Measurements from ENCODE around the gene HLTF.

Gene HLTF

DNA sequence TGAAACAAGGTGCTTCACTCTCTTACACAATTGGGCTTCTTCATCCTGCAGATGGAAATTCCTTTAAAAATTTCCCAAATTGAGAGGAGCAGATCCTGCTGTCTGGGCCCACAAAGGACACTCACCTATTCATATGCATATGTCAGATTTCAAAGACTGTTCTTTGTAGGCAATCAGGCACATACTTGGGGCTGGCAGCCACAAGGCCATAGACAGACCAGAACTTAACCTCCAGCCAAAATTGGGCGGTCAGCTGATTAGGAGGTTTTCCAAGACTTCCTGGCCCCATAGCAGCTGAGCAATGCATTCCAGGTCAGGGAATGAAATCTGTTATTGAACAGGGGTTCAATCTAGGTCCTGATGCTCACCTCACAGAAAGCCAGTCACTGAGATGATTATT is 28.1 kb upstream of the HLTF start:
- ChIA-PET CTCF (interaction anchor here (0.7 to 0.8 kb wide), 2 partner anchors 28 to 159 kb away, joined by 3 to 4 read pairs; no protein-coding TSS in a partner anchor), POLR2A (no interaction called here)
- H3K9me3 ChIP-seq (ENCODE audit: control insufficient read depth, insufficient read depth, low read depth, low read length) = no peaks in the 10 kb centered on the region
- H3K36me3 ChIP-seq (ENCODE audit: control insufficient read depth in 2 of 2, insufficient read depth in 1 of 2, low read length in 2 of 2) = no peaks in the 10 kb centered on the region
- H3K4me3 ChIP-seq (ENCODE audit: low read depth, low read length) = no peak overlapping the region
- no peak overlapping the region for H3K27ac ChIP-seq (ENCODE audit: extremely low read depth, low read depth, low read length)
- H3K4me1 ChIP-seq (ENCODE audit: control insufficient read depth, insufficient read depth, low read length) = no peaks in the 10 kb centered on the region
- no peak for TF ChIP-seq ZNF350 (tag by site-specific recombination; IDR thresholded peaks at IDR 0.05)
- no peak for TF ChIP-seq ZNF658 (tag by site-specific recombination; IDR thresholded peaks at IDR 0.05)
- TF ChIP-seq ZNF514 (tag by site-specific recombination; IDR thresholded peaks at IDR 0.05) = no peak
- no peak for TF ChIP-seq ZEB2 (tag by site-specific recombination; IDR thresholded peaks at IDR 0.05)
- no peak for TF ChIP-seq ZNF184 (tag by site-specific recombination; IDR thresholded peaks at IDR 0.05)
- no peak for TF ChIP-seq ZNF10 (tag by site-specific recombination; IDR thresholded peaks at IDR 0.05)
- TF ChIP-seq ZFP37 (tag by site-specific recombination; IDR thresholded peaks at IDR 0.05) = no peak
- TF ChIP-seq PRDM1 (tag by site-specific recombination; IDR thresholded peaks at IDR 0.05) = no peak
- TF ChIP-seq ZNF785 (tag by site-specific recombination; IDR thresholded peaks at IDR 0.05) = no peak
- TF ChIP-seq ZNF391 (tag by site-specific recombination; IDR thresholded peaks at IDR 0.05; ENCODE audit: borderline replicate concordance, low read depth) = no peak
- TF ChIP-seq, protein P1, sequence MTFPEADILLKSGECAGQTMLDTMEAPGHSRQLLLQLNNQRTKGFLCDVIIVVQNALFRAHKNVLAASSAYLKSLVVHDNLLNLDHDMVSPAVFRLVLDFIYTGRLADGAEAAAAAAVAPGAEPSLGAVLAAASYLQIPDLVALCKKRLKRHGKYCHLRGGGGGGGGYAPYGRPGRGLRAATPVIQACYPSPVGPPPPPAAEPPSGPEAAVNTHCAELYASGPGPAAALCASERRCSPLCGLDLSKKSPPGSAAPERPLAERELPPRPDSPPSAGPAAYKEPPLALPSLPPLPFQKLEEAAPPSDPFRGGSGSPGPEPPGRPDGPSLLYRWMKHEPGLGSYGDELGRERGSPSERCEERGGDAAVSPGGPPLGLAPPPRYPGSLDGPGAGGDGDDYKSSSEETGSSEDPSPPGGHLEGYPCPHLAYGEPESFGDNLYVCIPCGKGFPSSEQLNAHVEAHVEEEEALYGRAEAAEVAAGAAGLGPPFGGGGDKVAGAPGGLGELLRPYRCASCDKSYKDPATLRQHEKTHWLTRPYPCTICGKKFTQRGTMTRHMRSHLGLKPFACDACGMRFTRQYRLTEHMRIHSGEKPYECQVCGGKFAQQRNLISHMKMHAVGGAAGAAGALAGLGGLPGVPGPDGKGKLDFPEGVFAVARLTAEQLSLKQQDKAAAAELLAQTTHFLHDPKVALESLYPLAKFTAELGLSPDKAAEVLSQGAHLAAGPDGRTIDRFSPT (tag by site-specific recombination; IDR thresholded peaks at IDR 0.05) = no peak
- TF ChIP-seq SALL2 (tag by site-specific recombination; IDR thresholded peaks at IDR 0.05; ENCODE audit: borderline replicate concordance) = no peak
- TF ChIP-seq HOXD13 (CRISPR knock-in tag; IDR thresholded peaks at IDR 0.05; ENCODE audit: borderline replicate concordance) = no peak

GRCh38 chr3:149104484-149104883 is 18.2 kb upstream of the HLTF start:
- Histone ChIP-seq H3K4me1 (ENCODE audit: control insufficient read depth, insufficient read depth, low read length) (no peaks in the 10 kb centered on the region), H3K36me3 (ENCODE audit: control insufficient read depth in 2 of 2, insufficient read depth in 1 of 2, low read length in 2 of 2) (no peaks in the 10 kb centered on the region), H3K27ac (ENCODE audit: extremely low read depth, low read depth, low read length) (no peak overlapping the region), H3K4me3 (ENCODE audit: low read depth, low read length) (no peak overlapping the region), H3K9me3 (ENCODE audit: control insufficient read depth, insufficient read depth, low read depth, low read length) (no peaks in the 10 kb centered on the region)
- ChIA-PET POLR2A (no interaction called here), CTCF (no interaction called here)
- no peak for TF ChIP-seq HOXC10 (CRISPR knock-in tag; IDR thresholded peaks at IDR 0.05)
- no peak for TF ChIP-seq ZNF2 (tag by site-specific recombination; IDR thresholded peaks at IDR 0.05)
- no peak for TF ChIP-seq MYNN (tag by site-specific recombination; IDR thresholded peaks at IDR 0.05; ENCODE audit: borderline replicate concordance)
- no peak for TF ChIP-seq ZNF366 (tag by site-specific recombination; conservative IDR thresholded peaks at IDR 0.05)
- TF ChIP-seq ZNF362 (tag by site-specific recombination; IDR thresholded peaks at IDR 0.05) = no peak
- TF ChIP-seq, protein P2, sequence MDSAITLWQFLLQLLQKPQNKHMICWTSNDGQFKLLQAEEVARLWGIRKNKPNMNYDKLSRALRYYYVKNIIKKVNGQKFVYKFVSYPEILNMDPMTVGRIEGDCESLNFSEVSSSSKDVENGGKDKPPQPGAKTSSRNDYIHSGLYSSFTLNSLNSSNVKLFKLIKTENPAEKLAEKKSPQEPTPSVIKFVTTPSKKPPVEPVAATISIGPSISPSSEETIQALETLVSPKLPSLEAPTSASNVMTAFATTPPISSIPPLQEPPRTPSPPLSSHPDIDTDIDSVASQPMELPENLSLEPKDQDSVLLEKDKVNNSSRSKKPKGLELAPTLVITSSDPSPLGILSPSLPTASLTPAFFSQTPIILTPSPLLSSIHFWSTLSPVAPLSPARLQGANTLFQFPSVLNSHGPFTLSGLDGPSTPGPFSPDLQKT (IDR thresholded peaks at IDR 0.05; ENCODE audit: borderline replicate concordance, low read depth, low read length) = no peak
- TF ChIP-seq ZNF214 (tag by site-specific recombination; IDR thresholded peaks at IDR 0.05; ENCODE audit: borderline replicate concordance) = no peak
- no peak for TF ChIP-seq MEIS1 (CRISPR knock-in tag; IDR thresholded peaks at IDR 0.05; ENCODE audit: borderline replicate concordance)
- TF ChIP-seq ZNF16 (tag by site-specific recombination; IDR thresholded peaks at IDR 0.05; ENCODE audit: low read depth) = no peak
- no peak for TF ChIP-seq ZNF571 (tag by site-specific recombination; IDR thresholded peaks at IDR 0.05)
- TF ChIP-seq RBAK (tag by site-specific recombination; IDR thresholded peaks at IDR 0.05) = no peak
- no peak for TF ChIP-seq KLF10 (tag by site-specific recombination; IDR thresholded peaks at IDR 0.05)
- TF ChIP-seq ZNF768 (tag by site-specific recombination; IDR thresholded peaks at IDR 0.05) = no peak
- no peak for TF ChIP-seq ZFP41 (tag by site-specific recombination; IDR thresholded peaks at IDR 0.05; ENCODE audit: borderline replicate concordance)
- TF ChIP-seq, protein P3, sequence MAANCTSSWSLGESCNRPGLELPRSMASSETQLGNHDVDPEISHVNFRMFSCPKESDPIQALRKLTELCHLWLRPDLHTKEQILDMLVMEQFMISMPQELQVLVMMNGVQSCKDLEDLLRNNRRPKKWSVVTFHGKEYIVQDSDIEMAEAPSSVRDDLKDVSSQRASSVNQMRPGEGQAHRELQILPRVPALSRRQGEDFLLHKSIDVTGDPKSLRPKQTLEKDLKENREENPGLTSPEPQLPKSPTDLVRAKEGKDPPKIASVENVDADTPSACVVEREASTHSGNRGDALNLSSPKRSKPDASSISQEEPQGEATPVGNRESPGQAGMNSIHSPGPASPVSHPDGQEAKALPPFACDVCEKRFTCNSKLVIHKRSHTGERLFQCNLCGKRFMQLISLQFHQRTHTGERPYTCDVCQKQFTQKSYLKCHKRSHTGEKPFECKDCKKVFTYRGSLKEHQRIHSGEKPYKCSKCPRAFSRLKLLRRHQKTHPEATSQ (tag by site-specific recombination; IDR thresholded peaks at IDR 0.05) = no peak
- no peak for TF ChIP-seq ZNF416 (tag by site-specific recombination; IDR thresholded peaks at IDR 0.05)
- TF ChIP-seq ZNF354C (tag by site-specific recombination; IDR thresholded peaks at IDR 0.05; ENCODE audit: borderline replicate concordance, low read depth) = no peak
- no peak for TF ChIP-seq SP3 (tag by site-specific recombination; IDR thresholded peaks at IDR 0.05)
- TF ChIP-seq, protein P4, sequence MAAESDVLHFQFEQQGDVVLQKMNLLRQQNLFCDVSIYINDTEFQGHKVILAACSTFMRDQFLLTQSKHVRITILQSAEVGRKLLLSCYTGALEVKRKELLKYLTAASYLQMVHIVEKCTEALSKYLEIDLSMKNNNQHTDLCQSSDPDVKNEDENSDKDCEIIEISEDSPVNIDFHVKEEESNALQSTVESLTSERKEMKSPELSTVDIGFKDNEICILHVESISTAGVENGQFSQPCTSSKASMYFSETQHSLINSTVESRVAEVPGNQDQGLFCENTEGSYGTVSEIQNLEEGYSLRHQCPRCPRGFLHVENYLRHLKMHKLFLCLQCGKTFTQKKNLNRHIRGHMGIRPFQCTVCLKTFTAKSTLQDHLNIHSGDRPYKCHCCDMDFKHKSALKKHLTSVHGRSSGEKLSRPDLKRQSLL (tag by site-specific recombination; IDR thresholded peaks at IDR 0.05) = no peak
